NOMO-1 treated with DMSO at 0.1 percent for 48 hours (cell line): ENCODE results near the gene NAA11.
"Not testable (repeated sequence)": the region's sequence is repeated elsewhere in the genome, so short reads cannot be mapped to it uniquely, and the experiment has no call there.

Experiments used
- DNase-seq: peaks from one replicate; lab custom pipeline; 2025; ENCODE audit not compliant: unreplicated experiment; lab: John Stamatoyannopoulos, UW

The NAA11 gene

DNA sequence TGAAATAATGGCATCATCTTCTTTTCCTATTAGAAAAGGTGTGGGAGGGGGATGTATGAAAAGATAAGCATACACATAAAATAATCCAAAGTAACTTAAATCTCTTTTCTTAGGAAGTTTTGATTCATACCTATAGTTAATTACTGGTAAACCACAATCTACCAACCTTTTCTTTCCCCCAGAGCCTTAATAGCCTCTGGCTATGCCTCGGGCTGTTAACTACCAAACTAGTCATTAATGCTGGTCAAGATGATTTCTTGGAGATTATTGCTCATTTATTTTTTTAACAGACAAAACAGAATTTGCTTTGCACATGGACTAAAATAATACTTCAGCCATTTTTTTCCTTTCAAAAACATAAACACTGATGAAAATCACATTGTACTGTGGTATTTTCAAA, 16.9 kb downstream of the NAA11 start:
- no peak for DNase-seq

DNA sequence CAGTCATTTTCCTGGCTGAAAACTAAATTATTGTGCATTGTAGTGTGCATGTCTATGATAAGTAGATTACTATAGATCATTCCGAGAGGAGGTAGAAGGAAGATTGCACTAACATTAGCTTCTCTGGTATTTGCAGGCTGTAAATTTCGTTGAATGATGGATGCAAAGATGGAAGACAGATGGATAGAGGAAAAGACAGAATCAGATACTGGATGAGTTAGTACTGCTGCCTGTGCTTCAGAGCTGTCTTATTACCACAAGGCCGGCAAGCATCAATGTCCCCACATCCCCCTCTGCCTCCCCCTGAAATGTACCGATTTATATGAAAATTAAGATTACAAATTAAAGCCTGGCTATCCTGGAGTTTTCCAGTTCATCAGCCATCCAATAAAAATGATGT, 17.7 kb downstream of the NAA11 start:
- DNase-seq = no peak

DNA sequence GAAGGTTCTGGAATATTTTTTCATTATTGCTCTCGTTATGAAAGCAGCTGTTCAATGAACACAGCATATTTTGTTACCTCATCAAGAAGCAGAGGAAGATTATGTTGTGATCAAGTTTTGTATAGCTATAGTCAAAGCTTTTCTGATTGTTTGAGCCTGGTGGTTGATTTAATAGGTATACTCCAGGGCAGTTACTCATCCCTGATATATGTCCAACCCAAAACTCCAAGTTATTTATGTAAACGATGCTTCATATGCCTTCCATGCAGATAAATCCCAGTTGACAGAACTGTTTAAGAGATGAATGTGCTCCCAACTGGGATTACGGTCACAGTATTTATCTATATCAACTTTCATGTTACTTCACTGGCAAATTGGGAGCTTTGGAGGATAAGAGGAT, 19.1 kb downstream of the NAA11 start:
- DNase-seq = no peak

DNA sequence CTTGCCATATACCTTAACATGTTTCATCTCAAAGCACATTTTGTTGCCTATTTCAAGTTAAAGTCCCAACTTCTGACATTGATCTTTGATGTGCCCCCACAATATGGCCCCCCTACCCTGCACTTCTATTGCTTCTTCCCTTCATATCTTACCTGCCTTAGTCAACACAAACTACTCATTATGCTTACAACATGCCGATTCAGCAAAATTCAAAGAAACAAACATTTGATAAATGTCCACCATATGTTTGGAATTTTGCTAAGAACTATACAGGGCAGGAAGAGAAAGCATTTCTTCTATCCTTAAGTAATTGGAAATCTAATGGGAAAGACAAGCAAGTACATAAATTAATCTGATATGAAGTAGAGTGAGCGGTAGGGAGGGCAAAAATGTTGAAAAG, 25.6 kb downstream of the NAA11 start:
- no peak for DNase-seq

DNA sequence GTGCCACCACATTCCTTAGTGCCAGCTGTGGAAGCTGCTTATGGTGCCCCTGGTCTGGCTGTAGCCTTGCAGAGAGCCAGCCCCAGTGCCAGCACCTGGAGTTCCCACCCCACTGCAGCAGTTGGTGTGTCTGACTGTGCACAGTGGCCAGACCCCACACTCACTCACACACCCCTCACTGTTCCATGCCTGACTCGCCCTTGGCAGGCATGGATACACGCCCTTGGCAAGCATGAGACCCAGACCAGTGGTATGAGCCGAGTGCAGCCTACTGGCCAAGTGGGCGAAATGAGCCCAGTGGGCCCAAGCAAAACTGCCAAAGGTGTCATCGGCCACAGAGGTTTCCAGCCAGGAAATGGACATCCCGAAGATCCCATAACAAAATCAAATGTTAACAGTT, 27.4 kb downstream of the NAA11 start:
- no peak for DNase-seq

DNA sequence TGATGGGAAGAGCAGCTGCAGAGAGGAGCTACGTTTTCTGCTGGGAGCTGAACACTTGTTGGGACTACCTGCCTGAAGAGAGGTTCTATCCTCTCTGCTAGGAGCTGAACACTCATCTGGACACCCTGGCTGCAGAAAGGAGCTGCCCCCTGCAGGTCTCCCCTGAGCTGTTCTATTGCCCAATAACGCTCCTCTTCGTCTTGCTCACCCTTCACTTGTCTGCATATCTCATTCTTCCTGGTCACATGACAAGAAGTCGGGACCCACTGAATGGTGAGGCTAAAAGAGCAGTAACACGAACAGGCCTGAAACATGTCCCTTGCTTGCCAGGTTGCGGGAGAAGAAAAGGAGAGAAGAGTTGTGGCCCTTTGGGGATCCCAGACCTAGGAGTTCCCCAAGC, 27.8 kb downstream of the NAA11 start:
- no peak for DNase-seq

DNA sequence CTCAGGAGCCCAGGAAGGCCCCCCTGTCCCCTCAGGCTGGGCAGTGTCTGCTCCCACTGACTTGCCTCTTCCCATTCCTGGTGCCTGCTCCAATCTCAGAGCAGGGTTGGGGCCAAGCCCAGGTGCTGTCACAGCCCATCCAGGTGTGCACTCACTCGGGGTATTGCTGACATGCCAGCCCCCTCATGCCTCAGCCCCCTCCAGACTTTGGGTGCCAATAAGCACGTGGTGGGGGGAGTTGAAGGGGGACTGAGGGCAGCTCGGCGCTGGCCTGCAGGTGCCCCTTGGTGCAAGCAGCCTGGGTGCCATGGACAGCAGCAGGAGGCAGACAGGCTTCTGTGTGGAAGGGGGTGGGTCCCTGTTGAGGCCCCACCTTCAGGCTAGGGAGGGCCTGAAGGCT, 28.4 kb downstream of the NAA11 start:
- DNase-seq = no peak

DNA sequence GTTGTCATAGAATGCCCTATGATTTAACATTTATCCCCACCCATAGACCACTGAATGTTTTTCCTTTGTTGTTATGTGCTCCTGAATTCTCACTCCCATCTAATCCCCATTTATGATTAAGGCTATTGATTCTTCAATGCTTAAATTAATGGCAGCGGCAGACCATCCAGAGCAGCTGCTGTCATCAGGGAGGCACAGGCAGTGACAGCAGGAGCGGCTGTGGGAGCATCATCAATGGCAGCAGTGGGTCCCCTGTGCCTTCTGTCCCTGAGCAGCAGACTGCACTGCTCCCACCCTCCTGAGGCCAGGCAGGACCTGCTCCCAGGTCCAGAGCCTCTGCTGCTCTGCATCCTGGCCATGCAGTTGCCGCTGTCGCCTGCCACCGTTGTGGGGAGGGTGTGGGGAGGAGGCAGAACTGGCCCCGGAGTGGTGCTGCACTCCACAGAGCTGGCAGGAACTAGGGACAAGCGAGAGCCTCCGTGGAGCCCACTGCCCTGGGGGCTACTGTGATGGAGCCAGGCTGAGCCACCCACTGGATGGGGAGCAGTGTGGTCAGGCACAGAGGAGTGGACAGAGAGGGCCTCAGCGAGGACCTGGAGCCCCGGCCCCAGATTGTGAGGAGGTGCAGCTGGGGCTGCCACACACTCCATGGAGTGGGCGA, 29.0 kb downstream of the NAA11 start:
- DNase-seq = no peak

DNA sequence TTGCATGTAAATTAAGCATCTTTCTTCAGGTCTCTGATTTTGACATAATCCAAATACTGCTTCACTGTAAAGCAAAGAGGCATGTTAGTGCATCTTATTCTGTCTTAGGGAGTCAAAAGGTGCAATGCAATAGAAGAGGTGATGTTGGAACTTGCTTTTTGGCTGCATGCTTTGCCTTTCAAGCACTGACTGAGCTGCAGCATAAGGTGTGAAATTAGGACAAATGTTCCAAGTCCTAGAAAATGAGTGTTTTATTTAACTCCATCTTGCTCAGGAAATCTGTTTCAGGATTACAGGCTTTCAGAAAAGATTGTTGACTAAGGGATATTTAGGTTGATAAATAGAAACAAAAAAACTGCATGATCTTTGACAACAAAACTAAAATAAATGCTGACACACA, 30.8 kb downstream of the NAA11 start:
- no peak for DNase-seq

DNA sequence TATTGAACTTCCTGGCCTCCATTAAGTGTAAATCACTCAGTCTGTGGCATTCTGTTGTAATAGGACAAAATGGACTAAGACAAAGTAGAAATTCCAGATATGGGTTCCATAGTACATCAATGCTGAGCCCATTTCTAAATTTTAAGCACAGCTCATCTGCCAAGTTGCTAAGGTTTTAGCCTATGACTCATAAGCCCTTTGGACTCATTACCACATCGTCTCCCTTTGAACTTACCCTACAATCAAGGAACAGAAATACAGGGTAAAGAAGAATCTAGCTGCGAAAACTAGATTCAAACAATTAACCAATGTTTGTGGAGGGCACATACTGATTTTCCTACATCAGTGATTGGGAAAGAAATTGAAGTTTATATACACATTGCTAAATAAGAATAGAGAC, 31.8 kb downstream of the NAA11 start:
- DNase-seq = peak; percentile 9

DNA sequence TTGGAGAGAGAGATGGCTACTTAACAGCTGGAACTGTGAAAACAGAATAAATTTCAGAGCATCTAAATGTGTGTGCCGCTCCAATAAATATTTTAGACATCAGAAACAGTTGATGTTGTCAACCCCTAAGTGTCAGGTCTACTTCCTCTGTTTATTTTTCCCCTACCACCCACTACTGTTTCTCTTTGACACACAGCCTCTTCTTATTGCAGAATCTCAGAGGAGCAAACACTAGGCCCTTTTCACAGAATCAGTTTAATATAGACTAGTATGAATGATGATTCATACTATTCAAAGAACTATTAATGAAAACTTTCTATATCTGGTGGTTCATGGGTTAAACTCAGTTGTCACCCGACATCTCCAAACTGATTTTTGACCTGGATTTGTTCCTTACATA, 33.9 kb downstream of the NAA11 start:
- DNase-seq = no peak

DNA sequence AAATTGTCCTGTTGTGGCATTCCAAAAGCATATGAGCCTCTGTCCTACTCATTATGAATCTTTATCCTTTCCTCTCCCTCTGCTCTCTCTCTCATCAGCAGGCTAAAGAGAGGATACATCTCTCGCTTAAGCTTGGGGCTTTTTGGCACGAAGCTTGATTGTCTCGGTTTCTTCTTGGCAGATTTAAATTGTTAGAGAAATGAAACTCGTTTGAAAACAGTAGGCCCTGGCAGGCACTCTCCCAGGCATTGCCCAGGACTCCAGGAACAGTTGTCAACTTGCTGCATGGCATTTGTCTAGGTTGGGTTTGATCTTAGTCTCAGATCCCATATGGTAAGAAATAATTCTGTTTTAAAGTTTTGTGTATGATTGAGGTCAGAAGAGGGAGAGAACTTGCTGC, 35.5 kb downstream of the NAA11 start:
- no peak for DNase-seq

DNA sequence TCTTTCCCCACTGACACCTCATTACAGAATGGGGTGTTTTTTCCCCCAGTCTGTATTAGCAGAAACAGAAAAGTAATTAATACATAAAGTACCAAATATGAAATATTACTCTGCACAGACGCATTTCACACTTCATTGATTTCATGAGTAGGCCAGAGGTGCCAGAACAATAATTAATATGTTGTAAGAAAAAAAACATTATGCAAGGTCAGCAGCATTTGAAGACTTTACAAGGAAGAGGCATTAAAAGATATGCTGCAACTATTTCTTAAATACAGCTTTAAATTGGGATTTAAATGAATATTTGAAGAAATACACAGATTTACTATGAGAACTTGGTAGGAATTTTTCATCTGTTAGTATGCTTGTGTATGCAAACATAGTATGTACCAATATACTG, 37.7 kb downstream of the NAA11 start:
- DNase-seq = no peak

DNA sequence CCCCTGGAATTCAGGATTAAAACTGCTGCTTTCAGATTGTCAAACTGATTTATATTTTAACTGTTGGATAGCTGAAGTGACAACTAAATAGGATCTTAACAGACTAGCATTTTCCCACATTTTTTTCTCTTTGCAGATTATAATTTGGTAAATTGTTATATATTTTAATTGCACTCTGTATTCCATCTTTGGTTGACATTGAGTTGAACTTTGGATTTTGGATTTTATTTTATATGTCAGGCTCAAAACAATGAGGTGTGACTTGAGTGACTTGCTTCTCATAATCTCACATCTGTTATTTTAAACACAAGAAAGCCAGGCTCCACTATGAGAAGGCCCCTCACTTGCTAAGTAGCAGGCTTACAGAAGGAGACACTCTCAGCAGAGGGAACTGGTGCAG, 38.1 kb downstream of the NAA11 start:
- no peak for DNase-seq

DNA sequence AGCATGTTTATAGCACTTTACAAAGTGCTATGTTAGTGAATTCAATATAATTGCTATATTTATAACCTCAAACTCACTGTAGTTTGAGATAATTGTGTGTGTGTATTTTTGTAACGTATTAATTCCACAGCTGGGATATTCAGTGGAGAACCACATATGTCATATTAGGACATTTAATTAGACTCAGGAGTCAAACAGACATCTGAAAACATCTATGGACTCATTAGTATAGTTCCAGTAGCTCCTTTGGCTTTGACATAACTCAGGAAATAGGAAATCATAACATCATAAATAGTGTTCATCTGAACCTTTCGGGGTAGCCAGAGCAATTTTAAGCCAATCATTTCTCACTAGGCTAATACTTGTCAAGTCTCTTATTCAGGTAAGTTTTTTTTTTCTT, 38.8 kb downstream of the NAA11 start:
- no peak for DNase-seq

DNA sequence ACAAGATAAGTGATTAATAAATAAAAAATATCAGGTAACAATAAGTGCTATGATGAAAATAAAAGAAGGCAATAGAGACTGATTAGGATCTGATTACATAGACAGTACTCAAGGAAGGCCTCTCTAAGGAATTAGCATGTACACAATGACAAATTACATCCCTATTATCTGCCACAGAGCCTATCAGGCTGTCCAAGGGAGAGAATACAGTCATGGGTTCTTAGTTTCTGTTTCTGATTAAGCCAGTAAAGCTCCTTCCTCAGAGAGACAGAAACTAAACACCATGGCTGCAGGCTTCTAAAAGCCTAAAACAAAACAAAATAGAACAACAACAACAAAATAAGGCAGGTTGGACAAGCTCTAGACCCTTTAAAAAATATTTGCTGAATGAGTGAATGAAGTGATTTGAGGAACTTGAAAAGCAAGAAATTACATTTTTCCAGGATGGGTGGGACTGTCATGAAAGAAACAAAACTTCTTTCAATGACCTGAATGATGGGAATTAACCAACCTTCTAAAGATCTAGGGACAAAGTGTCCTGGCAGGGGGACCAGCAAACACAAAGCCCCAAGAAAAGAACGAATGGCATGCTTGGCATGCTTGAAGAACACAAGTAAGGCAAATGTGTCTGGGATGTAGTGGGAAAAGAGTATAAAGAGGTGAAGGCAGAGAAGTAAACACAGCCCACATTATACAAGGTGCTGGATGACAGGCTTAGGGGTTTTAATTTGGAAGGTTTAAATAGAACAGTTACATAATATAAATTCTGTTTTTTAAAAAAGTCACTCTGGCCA, 44.1 kb downstream of the NAA11 start:
- no peak for DNase-seq

DNA sequence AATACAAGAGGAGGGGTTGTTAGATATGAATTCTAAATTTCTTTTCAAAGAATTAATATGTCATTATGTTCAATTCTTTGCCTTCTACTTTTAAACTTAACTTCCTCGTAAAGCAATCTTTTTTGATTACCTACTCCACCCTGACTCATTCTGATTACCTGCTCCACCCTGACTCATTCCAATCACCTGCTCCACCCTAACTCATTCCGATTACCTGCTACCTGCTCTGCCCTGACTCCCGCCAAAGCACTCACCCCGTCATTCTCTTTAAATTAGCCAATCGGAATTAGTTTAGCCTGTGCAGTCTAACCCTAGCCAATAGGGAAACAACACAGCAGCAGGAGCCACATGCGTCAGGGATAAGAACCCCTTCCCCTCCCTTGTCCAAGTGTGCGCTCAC, 48.4 kb downstream of the NAA11 start:
- not testable (repeated sequence) for DNase-seq

DNA sequence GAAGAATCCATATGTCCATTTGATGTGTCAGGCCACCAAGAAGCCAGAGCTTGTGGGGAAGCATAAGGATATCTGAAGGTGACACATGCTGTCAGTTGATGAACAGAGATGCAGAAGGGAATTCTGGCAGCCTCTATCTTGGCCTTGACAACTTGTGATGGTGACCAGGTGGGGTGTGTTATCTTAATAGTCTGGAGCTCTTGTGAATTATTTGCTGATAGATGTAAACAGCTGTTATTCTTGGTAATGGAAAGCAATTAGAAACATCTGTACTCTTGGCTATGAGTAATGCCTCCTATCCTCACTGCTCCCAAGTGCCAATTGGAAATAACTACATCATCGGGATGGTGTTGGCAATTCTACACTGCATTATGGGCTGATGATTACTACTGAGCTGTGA, 51.9 kb downstream of the NAA11 start:
- no peak for DNase-seq

DNA sequence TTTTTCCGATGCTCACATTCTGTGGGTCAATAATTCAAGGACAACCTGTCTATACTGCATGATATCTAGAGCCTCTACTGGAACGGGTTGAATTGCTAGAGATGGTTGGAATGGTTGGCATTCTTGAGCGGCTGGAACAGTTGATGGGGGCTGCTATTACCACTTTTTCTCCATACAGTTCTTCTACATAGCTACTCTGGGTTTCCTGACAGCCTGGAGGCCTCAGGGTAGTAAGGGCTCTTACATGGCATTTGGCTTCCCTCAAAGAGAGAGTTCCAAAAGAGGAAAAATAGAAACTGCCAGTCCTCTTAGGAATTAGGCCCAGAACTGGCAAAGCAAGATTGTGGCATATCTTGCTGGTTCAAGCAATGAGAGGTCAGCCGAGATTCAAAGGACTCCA, 53.1 kb downstream of the NAA11 start:
- DNase-seq = no peak

DNA sequence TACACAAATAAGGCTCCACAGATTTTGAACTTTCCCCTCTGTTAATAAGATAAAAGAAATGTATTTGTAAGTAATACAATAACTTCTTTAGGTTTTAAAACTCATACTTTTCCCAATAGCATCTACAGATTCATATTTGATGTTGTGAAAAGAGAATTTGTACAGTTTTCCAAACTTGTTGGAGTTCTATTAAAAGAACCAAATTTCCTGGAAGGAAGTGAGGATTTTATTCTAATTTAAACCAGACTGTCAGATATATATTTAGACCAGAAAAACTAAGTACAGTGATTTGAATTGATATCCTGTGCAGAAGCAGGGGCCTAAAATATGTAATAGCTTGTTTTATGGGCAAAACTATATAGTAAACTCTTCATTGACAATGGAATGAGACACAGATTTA, 53.7 kb downstream of the NAA11 start:
- no peak for DNase-seq

DNA sequence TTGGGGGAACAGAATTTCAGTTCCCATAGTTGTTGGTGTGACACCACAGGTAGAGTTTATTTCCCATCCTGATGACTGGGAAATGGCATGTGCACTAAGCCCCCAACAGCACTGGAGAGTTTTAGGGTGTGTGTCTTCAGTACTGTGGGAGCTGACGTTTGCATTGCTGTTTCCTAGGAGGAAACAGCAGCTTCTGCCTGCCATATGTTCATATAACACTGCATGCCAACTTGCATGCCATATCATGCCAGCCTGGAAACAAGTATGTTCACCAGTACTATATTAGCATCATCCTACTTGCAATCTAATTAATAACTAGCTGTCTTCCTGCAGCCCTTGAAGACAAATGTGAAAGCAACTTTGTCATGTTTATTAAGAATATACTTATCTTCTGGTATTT, 58.2 kb downstream of the NAA11 start:
- DNase-seq = no peak
